Activated CD4-positive, alpha-beta T cell treated with anti-CD3 and anti-CD28 coated beads for 36 hours (primary cell): Measurements from ENCODE around the gene PCCB. TPM values are rescaled to one million over a fixed set of nuclear protein-coding genes. Genes with fewer than 3 reads are reported as not detected.
A peak's percentile ranks its signal among the peaks of the same experiment; 100 is the strongest.
"Not testable (repeated sequence)": the region's sequence is repeated elsewhere in the genome, so short reads cannot be mapped to it uniquely, and the experiment has no call there.

Experiments used
- ATAC-seq: fragments of 200-7000 bp; cut with Tn5 transposase; one replicate; pipeline ENCODE4 v1.10.0; 2021; ENCODE audit warnings: mild to moderate bottlenecking, moderate library complexity
- CTCF ChIA-PET: fragments of 350-600 bp; sonication (Branson Sonifier 250); formaldehyde crosslinking; loops from one replicate; lab custom pipeline; 2021; ENCODE audit warnings: antibody characterized with exemption; lab: Charles Lee
- POLR2A ChIA-PET: fragments of 350-600 bp; sonication (Branson Sonifier 250); formaldehyde crosslinking; loops from one replicate; lab custom pipeline; 2021; ENCODE audit warnings: antibody characterized with exemption, inconsistent platforms; lab: Charles Lee
- DNase-seq: peaks from one replicate; pipeline ENCODE4 v3.0.0-alpha.2; 2020
- H3K27ac Mint-ChIP-seq: one replicate; pipeline ENCODE4 v1.8.0; 2021; ENCODE audit warnings: mixed read lengths
- H3K27me3 Mint-ChIP-seq: one replicate; pipeline ENCODE4 v1.8.0; 2021; ENCODE audit warnings: mixed read lengths
- H3K36me3 Mint-ChIP-seq: one replicate; pipeline ENCODE4 v1.8.0; 2021; ENCODE audit warnings: low read depth, mixed read lengths
- H3K4me1 Mint-ChIP-seq: one replicate; pipeline ENCODE4 v1.8.0; 2021; ENCODE audit warnings: mixed read lengths
- H3K4me3 Mint-ChIP-seq: one replicate; pipeline ENCODE4 v1.8.0; 2021; ENCODE audit warnings: mild to moderate bottlenecking, moderate library complexity, mixed read lengths
- H3K9me3 Mint-ChIP-seq: one replicate; pipeline ENCODE4 v1.8.0; 2021; ENCODE audit warnings: low read depth, mixed read lengths
- intact Hi-C, 2 experiments: fragments of 100-400 bp; cut with DNase I in 1 of 2; cut with micrococcal nuclease in 1 of 2; formaldehyde crosslinking; loops; one replicate each; pipeline versions ENCODE4 v1.14.2 to v1.15.1; 2022 to 2024; cut with DNase I, micrococcal nuclease
- total RNA-seq, 2 experiments: library from RNA; stranded (reverse); gene quantifications; one replicate each; pipeline ENCODE4 v1.2.3, GENCODE V29; 2021

The PCCB gene
- total RNA-seq, 2 experiments from 2014 or later = 45.3 to 51.8 TPM

GRCh38 chr3:136346486-136346885 is 96.3 kb downstream of the PCCB start:
- Mint-ChIP-seq H3K4me1 (no peaks in the 10 kb centered on the region), H3K27me3 (no peaks in the 10 kb centered on the region), H3K4me3 (no peak overlapping the region), H3K9me3 (no peaks in the 10 kb centered on the region), H3K36me3 (peaks cover 23% of the 10 kb centered on the region), H3K27ac (no peak overlapping the region)
- ChIA-PET CTCF (interaction anchor here (0.6 to 1.5 kb wide), 2 partner anchors 11 to 1828 kb away, joined by 3 read pairs; no protein-coding TSS in a partner anchor), POLR2A (no interaction called here)
- no peak for ATAC-seq
- DNase-seq = no peak
- intact Hi-C loops = no loop called here

- POLR2A ChIA-PET = no interaction called here
- H3K4me3 Mint-ChIP-seq = no peak overlapping the region
- intact Hi-C loops = loop anchor here in 1 of 2 experiments (10.0 kb wide), 1 partner anchor 275 kb away; no protein-coding TSS in a partner anchor
- H3K36me3 Mint-ChIP-seq = peaks cover 21% of the 10 kb centered on the region
- peaks cover 15% of the 10 kb centered on the region for H3K4me1 Mint-ChIP-seq
- no peak overlapping the region for H3K27ac Mint-ChIP-seq
- H3K27me3 Mint-ChIP-seq = no peaks in the 10 kb centered on the region
- ATAC-seq (no peak), DNase-seq (no peak)
- H3K9me3 Mint-ChIP-seq = peaks cover 2% of the 10 kb centered on the region
- CTCF ChIA-PET = interaction anchor here (4.1 kb wide), 1 partner anchor 16 kb away, joined by 16 read pairs; no protein-coding TSS in a partner anchor
Measured at GRCh38 chr3:136350132-136350531, 100.0 kb downstream of the PCCB start.

- ChIA-PET POLR2A (interaction anchor here (0.7 kb wide), 1 partner anchor 194 kb away, joined by 3 read pairs; no protein-coding TSS in a partner anchor), CTCF (interaction anchor here (0.6 to 4.1 kb wide), 3 partner anchors 16 to 275 kb away, joined by 4 to 16 read pairs (median 4); no protein-coding TSS in a partner anchor)
- peaks cover 6% of the 10 kb centered on the region for H3K9me3 Mint-ChIP-seq
- H3K27ac Mint-ChIP-seq = no peak overlapping the region
- H3K4me1 Mint-ChIP-seq = peaks cover 15% of the 10 kb centered on the region
- no peak for ATAC-seq
- H3K36me3 Mint-ChIP-seq = peaks cover 24% of the 10 kb centered on the region
- no peaks in the 10 kb centered on the region for H3K27me3 Mint-ChIP-seq
- intact Hi-C loops = loop anchor here in 1 of 2 experiments (10.0 kb wide), 1 partner anchor 276 kb away; no protein-coding TSS in a partner anchor
- H3K4me3 Mint-ChIP-seq = no peak overlapping the region
- DNase-seq = no peak
Measured at GRCh38 chr3:136350557-136350956, 100.4 kb downstream of the PCCB start.

GRCh38 chr3:136351351-136351750 is 101.2 kb downstream of the PCCB start:
- H3K27me3 Mint-ChIP-seq = no peaks in the 10 kb centered on the region
- ATAC-seq (no peak), DNase-seq (no peak)
- intact Hi-C loops = loop anchor here in 1 of 2 experiments (10.0 kb wide), 1 partner anchor 277 kb away; no protein-coding TSS in a partner anchor
- H3K27ac Mint-ChIP-seq = no peak overlapping the region
- peaks cover 9% of the 10 kb centered on the region for H3K9me3 Mint-ChIP-seq
- peaks cover 25% of the 10 kb centered on the region for H3K36me3 Mint-ChIP-seq
- POLR2A ChIA-PET = no interaction called here
- no peak overlapping the region for H3K4me3 Mint-ChIP-seq
- peaks cover 15% of the 10 kb centered on the region for H3K4me1 Mint-ChIP-seq
- CTCF ChIA-PET = interaction anchor here (0.6 to 4.1 kb wide), 7 partner anchors 9 to 307 kb away, joined by 3 to 16 read pairs (median 4); no protein-coding TSS in a partner anchor

- Mint-ChIP-seq H3K36me3 (peaks cover 27% of the 10 kb centered on the region), H3K9me3 (peaks cover 9% of the 10 kb centered on the region), H3K4me3 (no peak overlapping the region), H3K27me3 (no peaks in the 10 kb centered on the region), H3K4me1 (peaks cover 15% of the 10 kb centered on the region), H3K27ac (no peak overlapping the region)
- intact Hi-C loops = loop anchor here in 1 of 2 experiments (10.0 kb wide), 1 partner anchor 277 kb away; no protein-coding TSS in a partner anchor
- DNase-seq = no peak
- no peak for ATAC-seq
- CTCF ChIA-PET = interaction anchor here (0.6 to 4.1 kb wide), 7 partner anchors 9 to 307 kb away, joined by 3 to 16 read pairs (median 4); no protein-coding TSS in a partner anchor
- POLR2A ChIA-PET = no interaction called here
Measured at GRCh38 chr3:136351905-136352304, 101.8 kb downstream of the PCCB start.

GRCh38 chr3:136353461-136353860 is 103.3 kb downstream of the PCCB start:
- CTCF ChIA-PET = interaction anchor here (4.1 kb wide), 1 partner anchor 13 kb away, joined by 16 read pairs; no protein-coding TSS in a partner anchor
- Mint-ChIP-seq H3K4me1 (peaks cover 15% of the 10 kb centered on the region), H3K36me3 (peaks cover 30% of the 10 kb centered on the region), H3K9me3 (peaks cover 9% of the 10 kb centered on the region), H3K27ac (no peak overlapping the region), H3K4me3 (no peak overlapping the region), H3K27me3 (no peaks in the 10 kb centered on the region)
- intact Hi-C loops = loop anchor here in 1 of 2 experiments (1.0 to 10.0 kb wide), 2 partner anchors 279 to 399 kb away; partner anchors contain the start of gene STAG1
- DNase-seq (peak; percentile 24), ATAC-seq (peak; percentile 91)
- POLR2A ChIA-PET = no interaction called here

- H3K27me3 Mint-ChIP-seq = no peaks in the 10 kb centered on the region
- intact Hi-C loops = no loop called here
- H3K4me3 Mint-ChIP-seq = no peak overlapping the region
- peaks cover 21% of the 10 kb centered on the region for H3K36me3 Mint-ChIP-seq
- H3K27ac Mint-ChIP-seq = no peak overlapping the region
- H3K4me1 Mint-ChIP-seq = no peaks in the 10 kb centered on the region
- DNase-seq (no peak), ATAC-seq (no peak)
- no peaks in the 10 kb centered on the region for H3K9me3 Mint-ChIP-seq
- ChIA-PET POLR2A (no interaction called here), CTCF (interaction anchor here (0.7 to 3.1 kb wide), 4 partner anchors 14 to 52 kb away, joined by 3 to 16 read pairs (median 3); no protein-coding TSS in a partner anchor)
Measured at GRCh38 chr3:136366289-136366688, 116.1 kb downstream of the PCCB start.

- H3K27me3 Mint-ChIP-seq, H3K4me3 Mint-ChIP-seq, POLR2A ChIA-PET, H3K27ac Mint-ChIP-seq, intact Hi-C loops, ATAC-seq, H3K4me1 Mint-ChIP-seq, DNase-seq, H3K9me3 Mint-ChIP-seq: not testable (repeated sequence)
- CTCF ChIA-PET = interaction anchor here (0.6 kb wide), 1 partner anchor 637 kb away, joined by 3 read pairs; no protein-coding TSS in a partner anchor
- H3K36me3 Mint-ChIP-seq = peaks cover 28% of the 10 kb centered on the region
Measured at GRCh38 chr3:136375800-136376199, 125.7 kb downstream of the PCCB start.

- Mint-ChIP-seq H3K27ac (no peak overlapping the region), H3K36me3 (peaks cover 23% of the 10 kb centered on the region), H3K4me3 (no peak overlapping the region), H3K9me3 (peaks cover 2% of the 10 kb centered on the region), H3K27me3 (no peaks in the 10 kb centered on the region), H3K4me1 (no peaks in the 10 kb centered on the region)
- ChIA-PET CTCF (no interaction called here), POLR2A (no interaction called here)
- ATAC-seq (no peak), DNase-seq (no peak)
- intact Hi-C loops = no loop called here
Measured at GRCh38 chr3:136377508-136377907, 127.4 kb downstream of the PCCB start.

- no peak for DNase-seq
- CTCF ChIA-PET = interaction anchor here (2.2 kb wide), 1 partner anchor 14 kb away, joined by 8 read pairs; no protein-coding TSS in a partner anchor
- POLR2A ChIA-PET = no interaction called here
- no peak for ATAC-seq
- no peak overlapping the region for H3K4me3 Mint-ChIP-seq
- no peak overlapping the region for H3K27ac Mint-ChIP-seq
- H3K9me3 Mint-ChIP-seq = peaks cover 2% of the 10 kb centered on the region
- peaks cover 22% of the 10 kb centered on the region for H3K36me3 Mint-ChIP-seq
- intact Hi-C loops = no loop called here
- H3K27me3 Mint-ChIP-seq = no peaks in the 10 kb centered on the region
- no peaks in the 10 kb centered on the region for H3K4me1 Mint-ChIP-seq
Measured at GRCh38 chr3:136378011-136378410, 127.9 kb downstream of the PCCB start.
